ENCODE data around the gene ZNF883. TPM values are rescaled to one million over a fixed set of nuclear protein-coding genes. Genes with fewer than 3 reads are reported as not detected.
A peak's percentile ranks its signal among the peaks of the same experiment; 100 is the strongest.

Gene ZNF883
- total RNA-seq, 1 experiment from 2014 or later, result not detected

DNA sequence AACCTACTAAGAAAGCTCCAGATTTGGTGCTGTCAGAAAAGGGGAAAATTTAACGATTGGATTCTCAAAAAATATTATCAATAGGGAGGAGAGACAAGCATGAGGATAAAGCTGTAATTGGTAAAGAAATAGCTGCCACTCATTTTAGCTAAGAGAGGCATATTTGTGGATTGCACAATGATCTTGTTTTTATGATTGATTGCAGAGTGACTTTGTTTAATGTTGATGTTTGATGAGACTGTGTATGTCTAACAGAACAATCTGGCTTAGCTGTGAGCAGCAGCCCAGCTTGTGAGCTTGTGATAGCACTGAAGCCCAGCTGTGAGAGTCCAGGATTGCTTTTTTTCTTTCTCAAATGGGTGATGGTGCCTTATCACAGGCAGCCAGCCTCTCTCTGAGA lies 56.4 kb downstream of the ZNF883 start:
- ChIA-PET POLR2A (ENCODE audit: unreplicated experiment) (no interaction called here), CTCF (no interaction called here)
- no peak overlapping the region for H3K27ac ChIP-seq (ENCODE audit: low read length)
- H3K4me2 ChIP-seq (ENCODE audit: low read length), result no peak overlapping the region
- ATAC-seq (no peak), DNase-seq (no peak)
- no peak overlapping the region for H3K4me3 ChIP-seq (ENCODE audit: low read length)
- no peaks in the 10 kb centered on the region for H3K9me2 ChIP-seq (replicated peaks; ENCODE audit: low read length)
- no peaks in the 10 kb centered on the region for H3K36me3 ChIP-seq (ENCODE audit: low read depth, low read length)
- H3K4me1 ChIP-seq (ENCODE audit: insufficient read depth, low read length), result no peaks in the 10 kb centered on the region
- H3K27me3 ChIP-seq (ENCODE audit: low read length), result peaks cover 18% of the 10 kb centered on the region
- BruUV-seq (replicated peaks), result no TSS peak
- TF ChIP-seq, protein P1, sequence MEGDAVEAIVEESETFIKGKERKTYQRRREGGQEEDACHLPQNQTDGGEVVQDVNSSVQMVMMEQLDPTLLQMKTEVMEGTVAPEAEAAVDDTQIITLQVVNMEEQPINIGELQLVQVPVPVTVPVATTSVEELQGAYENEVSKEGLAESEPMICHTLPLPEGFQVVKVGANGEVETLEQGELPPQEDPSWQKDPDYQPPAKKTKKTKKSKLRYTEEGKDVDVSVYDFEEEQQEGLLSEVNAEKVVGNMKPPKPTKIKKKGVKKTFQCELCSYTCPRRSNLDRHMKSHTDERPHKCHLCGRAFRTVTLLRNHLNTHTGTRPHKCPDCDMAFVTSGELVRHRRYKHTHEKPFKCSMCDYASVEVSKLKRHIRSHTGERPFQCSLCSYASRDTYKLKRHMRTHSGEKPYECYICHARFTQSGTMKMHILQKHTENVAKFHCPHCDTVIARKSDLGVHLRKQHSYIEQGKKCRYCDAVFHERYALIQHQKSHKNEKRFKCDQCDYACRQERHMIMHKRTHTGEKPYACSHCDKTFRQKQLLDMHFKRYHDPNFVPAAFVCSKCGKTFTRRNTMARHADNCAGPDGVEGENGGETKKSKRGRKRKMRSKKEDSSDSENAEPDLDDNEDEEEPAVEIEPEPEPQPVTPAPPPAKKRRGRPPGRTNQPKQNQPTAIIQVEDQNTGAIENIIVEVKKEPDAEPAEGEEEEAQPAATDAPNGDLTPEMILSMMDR (conservative IDR thresholded peaks at IDR 0.05; ENCODE audit: low read depth, low read length), result no peak
- TF ChIP-seq EZH2 (IDR thresholded peaks at IDR 0.05; ENCODE audit: low read length, unreplicated experiment) (no peak), EZH2phosphoT487 (IDR thresholded peaks at IDR 0.05; ENCODE audit: borderline replicate concordance, low read length) (no peak)
- no peaks in the 10 kb centered on the region for H4K20me1 ChIP-seq (ENCODE audit: low read length)
- no peaks in the 10 kb centered on the region for H3K79me2 ChIP-seq (ENCODE audit: low read length)
- H3F3A ChIP-seq (ENCODE audit: low read length, unreplicated experiment), result no peaks in the 10 kb centered on the region
- intact Hi-C loops (cut with micrococcal nuclease), result no loop called here
- no peak overlapping the region for H3K9ac ChIP-seq (ENCODE audit: low read length)
- H2AFZ ChIP-seq (ENCODE audit: low read length), result no peak overlapping the region
- no peaks in the 10 kb centered on the region for H3K9me3 ChIP-seq (ENCODE audit: low read length)

DNA sequence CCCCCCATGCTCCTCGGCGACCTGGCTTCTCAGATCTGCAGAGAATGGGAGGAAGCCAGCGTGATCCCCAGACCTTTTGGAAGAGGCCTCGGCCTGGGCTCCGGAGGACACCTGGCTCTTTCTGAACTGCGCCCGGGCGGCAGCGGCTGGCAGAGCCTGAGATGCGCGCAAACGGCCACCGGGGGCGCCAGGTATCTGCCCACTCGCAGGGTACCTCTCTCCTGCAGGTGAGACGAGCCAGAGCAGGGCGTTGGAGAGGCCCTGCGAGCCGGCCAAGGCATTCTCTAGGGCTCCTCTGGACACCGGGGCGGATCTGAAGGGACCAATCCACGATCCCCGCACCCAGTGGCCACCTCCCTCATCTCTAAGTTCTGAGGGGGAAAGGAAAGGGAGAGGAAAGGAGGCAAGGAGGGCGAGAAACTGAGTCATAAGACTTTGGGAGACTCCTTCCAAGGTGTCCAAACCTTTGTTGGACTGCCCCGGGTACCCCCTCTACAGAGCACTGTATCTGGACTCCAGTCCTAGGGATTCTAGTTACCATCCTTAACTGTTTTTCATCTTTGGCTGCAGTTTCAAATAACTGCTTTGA lies 66.3 kb downstream of the ZNF883 start:
- ATAC-seq, result no peak; the same call in 1 of the 2 replicates

DNA sequence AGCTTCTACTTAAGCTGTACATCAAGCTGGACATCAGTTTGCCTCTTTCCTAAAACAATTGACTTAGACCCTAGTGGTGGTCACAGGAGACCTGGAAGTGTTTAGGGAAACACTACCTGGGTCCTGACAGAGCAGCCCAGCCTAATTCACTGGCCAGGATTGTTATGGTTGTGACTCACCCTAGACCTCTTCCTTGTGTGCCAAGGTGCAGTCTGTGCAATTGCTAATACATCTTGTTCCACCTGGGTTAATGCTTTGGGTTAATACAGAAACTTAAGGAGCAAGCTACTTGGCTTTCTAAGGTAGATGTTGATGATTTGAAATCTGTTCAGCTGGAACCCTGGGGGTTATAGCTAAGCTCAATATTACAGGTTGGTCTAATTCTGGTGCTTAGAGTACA lies 72.6 kb downstream of the ZNF883 start:
- Histone ChIP-seq H3K36me3 (ENCODE audit: low read depth, low read length) (no peaks in the 10 kb centered on the region), H3K79me2 (ENCODE audit: low read length) (no peaks in the 10 kb centered on the region), H4K20me1 (ENCODE audit: low read length) (no peaks in the 10 kb centered on the region), H2AFZ (ENCODE audit: low read length) (no peak overlapping the region), H3K4me3 (ENCODE audit: low read length) (no peak overlapping the region), H3K4me1 (ENCODE audit: insufficient read depth, low read length) (peaks cover 6% of the 10 kb centered on the region), H3K27me3 (ENCODE audit: low read length) (no peaks in the 10 kb centered on the region), H3F3A (ENCODE audit: low read length, unreplicated experiment) (no peaks in the 10 kb centered on the region), H3K27ac (ENCODE audit: low read length) (no peak overlapping the region), H3K9me2 (replicated peaks; ENCODE audit: low read length) (no peaks in the 10 kb centered on the region), H3K9ac (ENCODE audit: low read length) (no peak overlapping the region), H3K4me2 (ENCODE audit: low read length) (no peak overlapping the region), H3K9me3 (ENCODE audit: low read length) (no peaks in the 10 kb centered on the region)
- POLR2A ChIA-PET (ENCODE audit: unreplicated experiment), result no interaction called here
- TF ChIP-seq EZH2phosphoT487 (IDR thresholded peaks at IDR 0.05; ENCODE audit: borderline replicate concordance, low read length) (no peak), EZH2 (IDR thresholded peaks at IDR 0.05; ENCODE audit: low read length, unreplicated experiment) (no peak)
- TF ChIP-seq, protein P1 (conservative IDR thresholded peaks at IDR 0.05; ENCODE audit: low read depth, low read length), result no peak
- no peak for ATAC-seq
- intact Hi-C loops (cut with micrococcal nuclease), result no loop called here
- BruUV-seq (replicated peaks), result no TSS peak
- DNase-seq, result peak; percentile 47
- CTCF ChIA-PET, result no interaction called here

More for the DNA sequence above, 66.3 kb downstream of the ZNF883 start:
- BruUV-seq (replicated peaks), result no TSS peak
- Histone ChIP-seq H3K36me3 (ENCODE audit: low read depth, low read length) (no peaks in the 10 kb centered on the region), H3K27ac (ENCODE audit: low read length) (no peak overlapping the region), H4K20me1 (ENCODE audit: low read length) (no peaks in the 10 kb centered on the region), H2AFZ (ENCODE audit: low read length) (no peak overlapping the region), H3K27me3 (ENCODE audit: low read length) (no peaks in the 10 kb centered on the region), H3K4me3 (ENCODE audit: low read length) (no peak overlapping the region), H3F3A (ENCODE audit: low read length, unreplicated experiment) (no peaks in the 10 kb centered on the region), H3K9me2 (replicated peaks; ENCODE audit: low read length) (no peaks in the 10 kb centered on the region), H3K4me2 (ENCODE audit: low read length) (no peak overlapping the region), H3K79me2 (ENCODE audit: low read length) (no peaks in the 10 kb centered on the region), H3K9me3 (ENCODE audit: low read length) (no peaks in the 10 kb centered on the region), H3K9ac (ENCODE audit: low read length) (no peak overlapping the region), H3K4me1 (ENCODE audit: insufficient read depth, low read length) (no peaks in the 10 kb centered on the region)
- ChIA-PET CTCF (no interaction called here), POLR2A (ENCODE audit: unreplicated experiment) (no interaction called here)
- peak; percentile 17 for DNase-seq
- intact Hi-C loops (cut with micrococcal nuclease), result no loop called here
- TF ChIP-seq, protein P1 (conservative IDR thresholded peaks at IDR 0.05; ENCODE audit: low read depth, low read length), result peak; percentile 55
- no peak for TF ChIP-seq EZH2phosphoT487 (IDR thresholded peaks at IDR 0.05; ENCODE audit: borderline replicate concordance, low read length)
